HL-60 (cell line): ENCODE results near the gene TBL3.

Experiments
- CTCF ChIP-seq: IDR thresholded peaks from one replicate; pipeline ENCODE4 v1.5.1; 2011; ENCODE audit warnings: low read length, control low read depth, inconsistent platforms; ENCODE audit not compliant: insufficient read depth
- POLR2AphosphoS5 ChIP-seq: IDR thresholded peaks from 2 replicates; pipeline ENCODE4 v1.6.1; 2012; ENCODE audit warnings: low read depth
- REST ChIP-seq: IDR thresholded peaks from 2 replicates; pipeline ENCODE4 v1.6.1; 2012; ENCODE audit warnings: low read depth; ENCODE audit not compliant: insufficient replicate concordance

GRCh38 chr16:2019518-2019920 is 47.7 kb downstream of the TBL3 start, which contains the start of gene NPW:
- no peak for TF ChIP-seq CTCF
- TF ChIP-seq POLR2AphosphoS5: no peak
- TF ChIP-seq REST: no peak
